Activated B cell treated with CpG ODN at 0.5 μM for 24 hours (primary cell): ENCODE measurements around the gene MED13L. TPM values are rescaled to one million over a fixed set of nuclear protein-coding genes. Genes with fewer than 3 reads are reported as not detected.

Source experiments
- ATAC-seq: fragments of 200-7000 bp; cut with Tn5 transposase; one replicate; pipeline ENCODE4 v1.10.0; 2021; ENCODE audit warnings: low read depth, mild to moderate bottlenecking, moderate library complexity
- CTCF ChIA-PET: fragments of 350-600 bp; sonication (Branson Sonifier 250); formaldehyde crosslinking; loops from one replicate; lab custom pipeline; 2021; ENCODE audit warnings: antibody characterized with exemption; lab: Charles Lee
- POLR2A ChIA-PET: fragments of 350-600 bp; sonication (Branson Sonifier 250); formaldehyde crosslinking; loops from one replicate; lab custom pipeline; 2021; ENCODE audit warnings: antibody characterized with exemption; lab: Charles Lee
- DNase-seq: peaks from one replicate; pipeline ENCODE4 v3.0.0; 2022
- H3K27ac Mint-ChIP-seq: one replicate; pipeline ENCODE4 v1.8.0; 2020; ENCODE audit warnings: mixed read lengths
- H3K27me3 Mint-ChIP-seq: one replicate; pipeline ENCODE4 v1.8.0; 2021; ENCODE audit warnings: mixed read lengths
- H3K36me3 Mint-ChIP-seq: one replicate; pipeline ENCODE4 v1.8.0; 2021; ENCODE audit warnings: low read depth, mixed read lengths
- H3K4me1 Mint-ChIP-seq: one replicate; pipeline ENCODE4 v1.8.0; 2021; ENCODE audit warnings: mixed read lengths
- H3K4me3 Mint-ChIP-seq: one replicate; pipeline ENCODE4 v1.8.0; 2020; ENCODE audit warnings: mild to moderate bottlenecking, mixed read lengths
- H3K9me3 Mint-ChIP-seq: one replicate; pipeline ENCODE4 v1.8.0; 2020; ENCODE audit warnings: mixed read lengths
- intact Hi-C: fragments of 100-400 bp; cut with micrococcal nuclease; formaldehyde crosslinking; loops from one replicate; pipeline ENCODE4 v1.15.1; 2024
- total RNA-seq: library from RNA; stranded (reverse); gene quantifications from 2 replicates; pipeline ENCODE4 v1.2.3, GENCODE V29; 2022
- TF ChIP-seq, protein P1 (sequence below): fragments of 200-600 bp; IDR thresholded peaks from one replicate; pipeline ENCODE4 v1.8.0; 2022; ENCODE audit warnings: antibody characterized with exemption, mild to moderate bottlenecking

The MED13L gene
- total RNA-seq, 1 donor from 2014 or later = 183 TPM

DNA sequence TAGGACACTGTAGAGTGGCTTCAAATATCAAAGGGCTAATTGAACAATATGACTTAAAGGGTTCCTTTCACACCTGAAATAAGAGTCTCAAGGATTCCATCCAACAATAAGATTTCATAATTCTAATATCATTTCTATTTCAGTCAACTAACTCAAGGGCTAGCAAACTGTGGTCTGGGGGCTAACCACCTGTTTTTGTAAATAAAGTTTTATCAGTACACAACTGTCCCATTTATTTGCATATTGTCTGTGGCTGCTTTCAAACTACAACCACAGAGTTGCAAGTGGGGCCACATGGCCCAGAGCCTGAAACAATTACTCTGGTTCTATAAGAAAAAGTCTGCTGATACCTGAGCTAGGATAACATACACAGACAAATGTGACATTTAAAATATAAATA, 29.1 kb downstream of the MED13L start:
- peaks cover 79% of the 10 kb centered on the region for H3K4me1 Mint-ChIP-seq
- peaks cover 6% of the 10 kb centered on the region for H3K9me3 Mint-ChIP-seq
- DNase-seq (no peak), ATAC-seq (no peak)
- TF ChIP-seq, protein P1, sequence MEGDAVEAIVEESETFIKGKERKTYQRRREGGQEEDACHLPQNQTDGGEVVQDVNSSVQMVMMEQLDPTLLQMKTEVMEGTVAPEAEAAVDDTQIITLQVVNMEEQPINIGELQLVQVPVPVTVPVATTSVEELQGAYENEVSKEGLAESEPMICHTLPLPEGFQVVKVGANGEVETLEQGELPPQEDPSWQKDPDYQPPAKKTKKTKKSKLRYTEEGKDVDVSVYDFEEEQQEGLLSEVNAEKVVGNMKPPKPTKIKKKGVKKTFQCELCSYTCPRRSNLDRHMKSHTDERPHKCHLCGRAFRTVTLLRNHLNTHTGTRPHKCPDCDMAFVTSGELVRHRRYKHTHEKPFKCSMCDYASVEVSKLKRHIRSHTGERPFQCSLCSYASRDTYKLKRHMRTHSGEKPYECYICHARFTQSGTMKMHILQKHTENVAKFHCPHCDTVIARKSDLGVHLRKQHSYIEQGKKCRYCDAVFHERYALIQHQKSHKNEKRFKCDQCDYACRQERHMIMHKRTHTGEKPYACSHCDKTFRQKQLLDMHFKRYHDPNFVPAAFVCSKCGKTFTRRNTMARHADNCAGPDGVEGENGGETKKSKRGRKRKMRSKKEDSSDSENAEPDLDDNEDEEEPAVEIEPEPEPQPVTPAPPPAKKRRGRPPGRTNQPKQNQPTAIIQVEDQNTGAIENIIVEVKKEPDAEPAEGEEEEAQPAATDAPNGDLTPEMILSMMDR = no peak
- H3K27ac Mint-ChIP-seq = no peak overlapping the region
- no peaks in the 10 kb centered on the region for H3K27me3 Mint-ChIP-seq
- POLR2A ChIA-PET = interaction anchor here (1.4 to 2.3 kb wide), 3 partner anchors 9 to 28 kb away, joined by 3 to 7 read pairs (median 6); no protein-coding TSS in a partner anchor
- peaks cover 15% of the 10 kb centered on the region for H3K36me3 Mint-ChIP-seq
- intact Hi-C loops = loop anchor here (1.0 kb wide), 1 partner anchor 9 kb away; no protein-coding TSS in a partner anchor
- H3K4me3 Mint-ChIP-seq = no peak overlapping the region
- CTCF ChIA-PET = interaction anchor here (1.1 to 3.4 kb wide), 2 partner anchors 12 to 14 kb away, joined by 3 to 24 read pairs; no protein-coding TSS in a partner anchor

DNA sequence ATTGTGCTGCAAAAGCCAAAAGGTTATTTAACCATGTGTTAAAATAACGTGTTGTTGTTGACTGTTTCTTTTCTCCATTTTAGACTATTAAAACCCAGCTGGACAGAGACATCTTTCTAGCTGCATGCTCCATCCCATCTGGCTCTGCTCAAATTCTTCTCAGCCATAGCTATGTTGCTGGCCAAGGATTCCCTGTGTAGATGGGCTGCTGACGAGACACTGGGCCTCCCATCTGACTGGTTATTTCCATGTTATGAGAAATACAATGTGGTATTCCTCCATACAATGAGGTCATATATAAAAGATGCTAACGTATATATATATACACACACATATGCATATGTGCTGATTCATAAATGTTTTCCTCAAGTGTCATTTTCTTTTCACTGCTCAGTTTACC, 30.1 kb downstream of the MED13L start:
- peaks cover 81% of the 10 kb centered on the region for H3K4me1 Mint-ChIP-seq
- peaks cover 6% of the 10 kb centered on the region for H3K9me3 Mint-ChIP-seq
- no peaks in the 10 kb centered on the region for H3K27me3 Mint-ChIP-seq
- ATAC-seq = no peak
- DNase-seq = no peak
- CTCF ChIA-PET = interaction anchor here (1.3 to 3.4 kb wide), 2 partner anchors 11 to 232 kb away, joined by 3 to 24 read pairs; no protein-coding TSS in a partner anchor
- no peak overlapping the region for H3K4me3 Mint-ChIP-seq
- peaks cover 9% of the 10 kb centered on the region for H3K36me3 Mint-ChIP-seq
- intact Hi-C loops = no loop called here
- TF ChIP-seq, protein P1 = no peak
- POLR2A ChIA-PET = interaction anchor here (1.4 to 2.3 kb wide), 2 partner anchors 10 to 21 kb away, joined by 3 to 6 read pairs; no protein-coding TSS in a partner anchor
- H3K27ac Mint-ChIP-seq = no peak overlapping the region

DNA sequence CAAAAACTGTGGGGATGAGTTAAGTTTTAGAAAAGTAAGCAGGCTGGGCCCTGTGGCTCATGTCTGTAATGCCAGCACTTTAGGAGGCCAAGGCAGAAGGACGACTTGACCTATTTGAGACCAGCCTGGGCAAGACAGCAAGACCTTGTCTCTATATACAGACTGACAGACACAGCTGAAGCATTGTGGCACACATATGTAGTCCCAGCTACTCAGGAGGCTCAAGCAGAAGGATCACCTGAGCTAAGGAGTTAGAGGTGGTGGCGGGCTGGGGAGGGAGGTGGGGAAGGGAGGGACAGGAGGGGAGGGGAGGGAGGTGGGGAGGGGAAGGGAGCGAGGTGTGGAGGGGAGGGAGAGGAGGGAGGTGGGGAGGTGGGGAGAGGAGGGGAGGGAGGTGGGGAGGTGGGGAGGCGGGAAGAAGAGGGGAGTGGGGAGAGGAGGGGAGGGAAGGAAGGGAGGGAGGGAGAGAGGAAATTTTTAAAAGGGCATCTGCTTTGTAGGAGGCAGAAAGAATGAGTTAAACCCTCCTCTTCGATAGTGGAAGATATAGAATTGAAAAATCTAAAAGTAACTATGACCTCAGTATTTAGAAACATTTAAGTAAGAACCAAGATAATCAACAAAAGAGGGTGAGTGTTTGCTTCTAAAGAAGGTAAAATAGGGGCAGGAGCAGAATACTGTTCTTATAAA, 30.9 kb downstream of the MED13L start:
- intact Hi-C loops = no loop called here
- no peak overlapping the region for H3K4me3 Mint-ChIP-seq
- TF ChIP-seq, protein P1 = no peak
- ChIA-PET POLR2A (no interaction called here), CTCF (interaction anchor here (1.3 to 3.4 kb wide), 2 partner anchors 10 to 231 kb away, joined by 3 to 24 read pairs; no protein-coding TSS in a partner anchor)
- no peak for DNase-seq
- H3K9me3 Mint-ChIP-seq = peaks cover 2% of the 10 kb centered on the region
- H3K27me3 Mint-ChIP-seq = no peaks in the 10 kb centered on the region
- H3K36me3 Mint-ChIP-seq = peaks cover 6% of the 10 kb centered on the region
- ATAC-seq = no peak
- H3K4me1 Mint-ChIP-seq = peaks cover 76% of the 10 kb centered on the region
- peak overlapping the region; percentile 35 for H3K27ac Mint-ChIP-seq

DNA sequence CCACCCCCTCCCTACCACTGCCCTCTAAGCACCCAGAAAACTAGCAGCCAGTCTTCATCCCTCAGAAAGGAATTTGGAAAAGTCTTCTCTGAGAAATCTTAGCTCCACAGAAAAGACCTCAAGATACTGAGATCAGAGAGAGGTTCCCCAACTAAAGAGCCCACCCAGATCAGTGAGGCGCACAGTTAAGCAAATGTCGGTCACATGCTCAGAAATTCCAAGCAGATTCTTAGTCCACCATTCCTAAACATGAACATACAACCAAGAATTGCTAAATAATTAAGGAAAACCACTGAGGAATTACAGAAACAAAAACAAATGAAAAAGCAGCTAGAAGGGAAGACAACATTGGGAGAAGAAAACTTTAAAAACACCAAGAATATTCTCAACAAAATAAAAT, 32.3 kb downstream of the MED13L start:
- intact Hi-C loops = loop anchor here (2.0 kb wide), 1 partner anchor 14 kb away; no protein-coding TSS in a partner anchor
- H3K4me1 Mint-ChIP-seq = peaks cover 81% of the 10 kb centered on the region

More for the DNA sequence above, 32.3 kb downstream of the MED13L start:
- no peak for ATAC-seq
- H3K27me3 Mint-ChIP-seq = no peaks in the 10 kb centered on the region
- H3K4me3 Mint-ChIP-seq = no peak overlapping the region
- peaks cover 4% of the 10 kb centered on the region for H3K36me3 Mint-ChIP-seq
- CTCF ChIA-PET = interaction anchor here (0.7 kb wide), 1 partner anchor 621 kb away, joined by 3 read pairs; no protein-coding TSS in a partner anchor
- H3K27ac Mint-ChIP-seq = peak overlapping the region; percentile 32
- TF ChIP-seq, protein P1 = no peak
- DNase-seq = no peak
- POLR2A ChIA-PET = interaction anchor here (0.6 to 1.2 kb wide), 2 partner anchors 87 to 314 kb away, joined by 4 to 6 read pairs; partner anchors contain the start of gene MAP1LC3B2
- H3K9me3 Mint-ChIP-seq = no peaks in the 10 kb centered on the region
